HG02870 (cell line): ENCODE data around the gene RAB25.
A peak's percentile ranks its signal among the peaks of the same experiment; 100 is the strongest.

Experiments
- ATAC-seq: cut with Tn5 transposase; IDR thresholded peaks from one replicate; pipeline ENCODE4 v1.9.1; 2021; ENCODE audit warnings: mild to moderate bottlenecking, moderate library complexity; ENCODE audit not compliant: unreplicated experiment

Gene RAB25

GRCh38 chr1:156100205-156100995 is 39.4 kb downstream of the RAB25 start:
- no peak for ATAC-seq

GRCh38 chr1:156101880-156102279 is 40.9 kb downstream of the RAB25 start:
- ATAC-seq = no peak

- no peak for ATAC-seq
Observed at GRCh38 chr1:156102633-156103511, 41.9 kb downstream of the RAB25 start.

GRCh38 chr1:156103521-156103947 is 42.6 kb downstream of the RAB25 start:
- no peak for ATAC-seq

GRCh38 chr1:156104065-156104810 is 43.3 kb downstream of the RAB25 start:
- no peak for ATAC-seq

GRCh38 chr1:156104861-156105832 is 44.2 kb downstream of the RAB25 start:
- ATAC-seq = no peak

GRCh38 chr1:156106624-156107488 is 45.9 kb downstream of the RAB25 start:
- no peak for ATAC-seq

- no peak for ATAC-seq
Observed at GRCh38 chr1:156108057-156108456, 47.1 kb downstream of the RAB25 start.

- no peak for ATAC-seq
Observed at GRCh38 chr1:156108664-156109241, 47.8 kb downstream of the RAB25 start.

GRCh38 chr1:156110252-156110651 is 49.3 kb downstream of the RAB25 start:
- no peak for ATAC-seq

- no peak for ATAC-seq
Observed at GRCh38 chr1:156111355-156111962, 50.5 kb downstream of the RAB25 start.

- no peak for ATAC-seq
Observed at GRCh38 chr1:156112276-156113137, 51.5 kb downstream of the RAB25 start.

GRCh38 chr1:156113282-156113950 is 52.5 kb downstream of the RAB25 start:
- no peak for ATAC-seq

GRCh38 chr1:156114101-156114918 is 53.4 kb downstream of the RAB25 start, which contains the start of gene LMNA:
Gene LMNA (plus strand): TSS chr1:156114711. CDS start chr1:156114919, 208 bp downstream.
- ATAC-seq = peak; percentile 75

- ATAC-seq = peak; percentile 7
Observed at GRCh38 chr1:156114919-156115513, 54.1 kb downstream of the RAB25 start.
